ENCODE data around the gene DALRD3. TPM values are rescaled to one million over a fixed set of nuclear protein-coding genes. Genes with fewer than 3 reads are reported as not detected.

DALRD3 gene
- total and polyA plus RNA-seq, 8 donors, result 19.5 to 57.2 (median 26.2) TPM

- WGBS, 2 donors, result 88 to 92% methylated on average over 3 of the region's 3 CpGs
- Histone ChIP-seq H3K36me3 (peaks cover 0 to 28% (median 11%) of the 10 kb centered on the region in 3 donors), H3K9me3 (no peaks in the 10 kb centered on the region), H3K4me3 (no peak overlapping the region), H3K27me3 (no peaks in the 10 kb centered on the region), H3K4me1 (no peaks in the 10 kb centered on the region), H3K27ac (no peak overlapping the region)
- FAIRE-seq, result no peak
- no peak for DNase-seq
- TF ChIP-seq CTCF (IDR thresholded peaks at IDR 0.05), result no peak
- ATAC-seq, result no peak
- intact Hi-C loops (cut with DNase I), result no loop called here
These were observed 16.9 kb upstream of the DALRD3 start for GRCh38 chr3:49035281-49035680.

GRCh38 chr3:49034650-49035049, 16.3 kb upstream of the DALRD3 start:
- H3K9me3 ChIP-seq, result no peaks in the 10 kb centered on the region
- no peaks in the 10 kb centered on the region for H3K4me1 ChIP-seq
- peaks cover 0 to 28% (median 11%) of the 10 kb centered on the region in 3 donors for H3K36me3 ChIP-seq
- no peak for ATAC-seq
- no peak for FAIRE-seq
- intact Hi-C loops (cut with DNase I), result no loop called here
- H3K27me3 ChIP-seq, result no peaks in the 10 kb centered on the region
- 90 to 95% methylated on average over 2 of the region's 2 CpGs for WGBS, 2 donors
- H3K4me3 ChIP-seq, result no peak overlapping the region
- no peak for TF ChIP-seq CTCF (IDR thresholded peaks at IDR 0.05)
- no peak overlapping the region for H3K27ac ChIP-seq
- DNase-seq, result no peak

GRCh38 chr3:49032646-49033304, 14.4 kb upstream of the DALRD3 start:
- no peak for DNase-seq
- no peak overlapping the region for H3K27ac ChIP-seq

GRCh38 chr3:49030321-49030720, 11.9 kb upstream of the DALRD3 start:
- H3K27ac ChIP-seq, result no peak overlapping the region
- peaks cover 0 to 43% (median 22%) of the 10 kb centered on the region in 3 donors for H3K36me3 ChIP-seq
- WGBS, 2 donors, result 74 to 85% methylated on average over 6 of the region's 6 CpGs
- FAIRE-seq (no peak), DNase-seq (peak in 1 of 6 donors; percentile 7), ATAC-seq (no peak)
- intact Hi-C loops (cut with DNase I), result no loop called here
- H3K27me3 ChIP-seq, result no peaks in the 10 kb centered on the region
- H3K4me1 ChIP-seq, result peaks cover 6 to 15% (median 6%) of the 10 kb centered on the region in 3 donors
- no peak for TF ChIP-seq CTCF (IDR thresholded peaks at IDR 0.05)
- no peak overlapping the region for H3K4me3 ChIP-seq
- H3K9me3 ChIP-seq, result no peaks in the 10 kb centered on the region

More at GRCh38 chr3:49032646-49033304, 14.4 kb upstream of the DALRD3 start:
- peaks cover 0 to 28% (median 11%) of the 10 kb centered on the region in 3 donors for H3K36me3 ChIP-seq
- WGBS, 2 donors, result 86 to 92% methylated on average over 6 of the region's 6 CpGs
- intact Hi-C loops (cut with DNase I), result no loop called here
- TF ChIP-seq CTCF (IDR thresholded peaks at IDR 0.05), result no peak
- peaks cover 6 to 11% (median 6%) of the 10 kb centered on the region in 3 donors for H3K4me1 ChIP-seq
- ATAC-seq (no peak), FAIRE-seq (no peak)
- H3K27me3 ChIP-seq, result no peaks in the 10 kb centered on the region
- H3K9me3 ChIP-seq, result no peaks in the 10 kb centered on the region
- no peak overlapping the region for H3K4me3 ChIP-seq

GRCh38 chr3:49029563-49029884, 11.1 kb upstream of the DALRD3 start:
- Histone ChIP-seq H3K27ac (peak overlapping the region; percentile 71 to 90 (median 82)), H3K4me3 (peak overlapping the region in 2 of 4 donors; percentile 54 to 86), H3K4me1 (peaks cover 6 to 15% (median 6%) of the 10 kb centered on the region in 3 donors), H3K36me3 (peaks cover 0 to 47% (median 21%) of the 10 kb centered on the region in 3 donors), H3K27me3 (no peaks in the 10 kb centered on the region), H3K9me3 (no peaks in the 10 kb centered on the region)
- intact Hi-C loops (cut with DNase I), result loop anchor here in 1 of 3 donors (10.0 kb wide), 1 partner anchor 65 kb away; the partner anchor contains the start of gene QRICH1
- no peak for TF ChIP-seq CTCF (IDR thresholded peaks at IDR 0.05)
- DNase-seq, result no peak
- ATAC-seq, result no peak
- no peak for FAIRE-seq
- 1% methylated on average over 7 of the region's 7 CpGs for WGBS, 2 donors
